Measurements from ENCODE around the gene PET117. TPM values are rescaled to one million over a fixed set of nuclear protein-coding genes. Genes with fewer than 3 reads are reported as not detected.

PET117 gene
- total RNA-seq (2022; extraction: Qiagen RNA extraction): 21.7 to 27.9 TPM (median 23.6 TPM) in 5 replicates

GRCh38 chr20:18137412-18138265, at the start of gene PET117, which contains the start of gene KAT14:
TSS of gene PET117 (plus strand) at chr20:18137863. CDS start at chr20:18137956, 93 bp downstream.
TSS of gene KAT14 (plus strand) at chr20:18137863. CDS start at chr20:18142661, 4,798 bp downstream.

Other genes with a start within 250 kb of the PET117 start
- 223 to 239 TPM (median 236 TPM) in 5 replicates for gene SNX5, start 169.1 kb upstream of the PET117 start, total RNA-seq (2022; extraction: Qiagen RNA extraction)
- 40.1 to 43.4 TPM (median 41.5 TPM) in 5 replicates for gene MGME1, start 168.8 kb upstream of the PET117 start, total RNA-seq (2022; extraction: Qiagen RNA extraction)
- 0.20 to 0.33 TPM (median 0.28 TPM) in 5 replicates for gene OVOL2, start 79.9 kb upstream of the PET117 start, total RNA-seq (2022; extraction: Qiagen RNA extraction)
- gene KAT14, start within 50 bp of the PET117 start, total RNA-seq (2022; extraction: Qiagen RNA extraction): 9.2 to 12.2 TPM (median 10.4 TPM) in 5 replicates
- 9.4 to 14.6 TPM (median 11.9 TPM) in 5 replicates for gene ZNF133, start 150.7 kb downstream of the PET117 start, total RNA-seq (2022; extraction: Qiagen RNA extraction)

Measured in A549 treated with Hydrocortisone at 1 μM for 4 hours (cell line).